OCI-M2 (cell line): ENCODE data around the gene FAM131B.

Experiments
- DNase-seq: peaks from one replicate; lab custom pipeline; 2025; ENCODE audit not compliant: unreplicated experiment; lab: John Stamatoyannopoulos, UW

Gene FAM131B

DNA sequence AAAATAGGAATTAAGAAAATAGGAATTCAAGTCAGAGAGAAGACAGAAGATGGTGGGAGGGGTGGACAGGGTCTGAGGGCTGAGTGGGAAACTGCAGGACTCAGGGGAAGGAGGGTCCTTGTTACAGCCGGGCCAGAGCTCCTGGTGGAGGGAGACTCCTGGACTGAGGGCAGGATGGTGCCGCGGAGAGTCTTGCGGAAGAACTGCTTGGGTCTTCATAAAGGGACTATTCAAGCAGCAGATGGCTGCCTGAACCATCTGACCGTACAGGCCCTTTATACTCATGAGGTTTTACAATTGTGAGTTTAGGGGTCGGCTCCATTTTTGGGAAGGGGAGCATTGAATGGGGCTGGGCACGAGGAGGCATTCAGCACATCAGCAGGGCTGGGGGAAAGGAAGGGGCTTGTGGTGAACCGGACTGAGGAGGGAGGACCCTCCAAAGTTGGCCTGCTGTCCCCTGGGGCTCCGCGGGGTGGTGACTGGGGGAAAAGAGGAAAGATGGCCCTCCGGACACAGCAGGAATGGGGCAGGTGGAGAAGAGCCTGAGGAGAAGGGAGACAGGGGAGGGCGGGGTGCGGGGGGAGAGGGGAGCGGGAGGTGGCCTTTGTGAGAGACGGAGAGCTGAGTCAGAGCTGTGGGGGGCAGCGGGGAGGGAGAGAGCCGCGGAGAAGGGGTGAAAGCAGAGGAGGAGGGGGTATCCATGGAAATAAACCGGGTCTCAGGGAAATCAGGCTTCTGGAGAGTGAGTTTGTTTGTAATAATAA is 1.5 kb downstream of the FAM131B start:
- DNase-seq: no peak

DNA sequence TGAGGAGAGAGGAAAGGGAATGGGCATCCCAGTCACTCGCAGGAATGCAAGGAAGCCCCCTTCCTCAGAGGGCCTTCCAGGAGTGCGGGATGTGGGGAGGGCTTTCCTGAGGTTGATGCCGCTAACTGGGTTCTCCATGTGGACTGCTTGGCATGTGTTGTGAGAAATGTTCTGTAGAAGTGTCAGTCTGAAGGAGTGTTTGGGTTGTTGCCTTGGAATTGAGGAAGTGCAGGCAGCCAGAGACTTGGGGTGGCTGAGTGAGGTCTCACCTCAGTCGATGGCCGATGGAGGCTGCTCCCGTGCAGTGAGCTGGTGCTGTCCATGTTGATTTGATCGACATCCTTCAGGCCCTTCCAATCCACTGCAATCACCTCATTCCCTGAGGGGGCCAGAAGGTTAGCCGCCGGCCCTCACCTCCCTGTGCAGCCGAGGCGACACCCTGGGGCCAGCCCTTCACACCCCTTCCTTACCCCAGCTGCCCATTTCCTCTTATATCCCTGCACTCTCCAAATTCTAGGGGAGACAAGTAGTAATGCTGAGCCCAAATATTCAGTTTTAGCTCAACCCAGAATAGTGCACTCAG is 2.7 kb downstream of the FAM131B start:
- no peak for DNase-seq

DNA sequence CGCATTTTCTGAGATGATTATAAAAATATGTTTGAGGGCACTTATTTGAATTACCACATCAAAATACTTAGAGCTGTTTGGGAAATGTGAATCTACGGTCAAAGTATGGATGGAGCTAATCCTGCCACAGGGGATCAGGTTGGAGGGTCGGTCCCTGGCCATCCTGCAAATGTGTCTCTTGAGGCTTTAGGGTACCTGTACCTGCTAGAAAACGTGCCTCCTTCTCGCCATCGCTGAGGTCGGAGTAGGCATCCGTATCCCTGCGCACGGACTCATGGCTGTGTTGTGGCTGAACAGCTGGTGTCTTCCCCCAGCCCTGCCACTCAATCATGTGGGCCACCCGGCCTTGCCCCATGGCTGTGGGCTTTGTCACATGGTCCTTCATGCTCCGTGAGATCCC is 3.9 kb downstream of the FAM131B start:
- no peak for DNase-seq

DNA sequence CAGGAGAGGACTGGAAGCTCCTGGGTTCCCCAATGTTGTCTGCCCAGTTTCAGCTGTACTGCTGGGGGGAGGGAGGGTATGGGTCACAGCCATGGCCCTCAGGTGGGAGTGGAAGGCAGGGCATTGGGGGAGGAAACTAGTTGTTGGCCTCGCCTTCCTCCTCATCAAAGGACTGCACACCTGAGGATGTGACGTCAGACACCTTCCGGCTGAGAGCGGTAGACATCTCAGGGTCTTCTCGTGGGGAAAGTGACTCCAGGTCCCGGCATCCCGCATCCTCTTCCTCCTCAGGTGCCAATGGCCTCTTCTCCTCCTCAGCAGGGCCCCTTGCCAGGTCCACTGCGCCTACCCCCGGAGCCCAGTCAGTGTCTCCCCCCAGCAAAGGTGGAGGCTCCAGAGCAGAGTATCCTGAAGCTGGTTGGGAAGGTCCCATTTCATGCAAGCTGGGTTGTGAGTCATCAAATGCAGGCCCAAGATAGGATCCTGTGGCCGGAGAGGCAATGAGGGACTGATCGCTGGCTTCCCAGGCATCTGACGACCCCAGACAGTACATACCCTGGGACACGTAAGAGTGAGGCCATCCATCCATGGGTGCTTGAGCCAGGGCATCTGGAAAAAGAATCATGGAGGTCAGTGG is 6.0 kb downstream of the FAM131B start:
- no peak for DNase-seq

DNA sequence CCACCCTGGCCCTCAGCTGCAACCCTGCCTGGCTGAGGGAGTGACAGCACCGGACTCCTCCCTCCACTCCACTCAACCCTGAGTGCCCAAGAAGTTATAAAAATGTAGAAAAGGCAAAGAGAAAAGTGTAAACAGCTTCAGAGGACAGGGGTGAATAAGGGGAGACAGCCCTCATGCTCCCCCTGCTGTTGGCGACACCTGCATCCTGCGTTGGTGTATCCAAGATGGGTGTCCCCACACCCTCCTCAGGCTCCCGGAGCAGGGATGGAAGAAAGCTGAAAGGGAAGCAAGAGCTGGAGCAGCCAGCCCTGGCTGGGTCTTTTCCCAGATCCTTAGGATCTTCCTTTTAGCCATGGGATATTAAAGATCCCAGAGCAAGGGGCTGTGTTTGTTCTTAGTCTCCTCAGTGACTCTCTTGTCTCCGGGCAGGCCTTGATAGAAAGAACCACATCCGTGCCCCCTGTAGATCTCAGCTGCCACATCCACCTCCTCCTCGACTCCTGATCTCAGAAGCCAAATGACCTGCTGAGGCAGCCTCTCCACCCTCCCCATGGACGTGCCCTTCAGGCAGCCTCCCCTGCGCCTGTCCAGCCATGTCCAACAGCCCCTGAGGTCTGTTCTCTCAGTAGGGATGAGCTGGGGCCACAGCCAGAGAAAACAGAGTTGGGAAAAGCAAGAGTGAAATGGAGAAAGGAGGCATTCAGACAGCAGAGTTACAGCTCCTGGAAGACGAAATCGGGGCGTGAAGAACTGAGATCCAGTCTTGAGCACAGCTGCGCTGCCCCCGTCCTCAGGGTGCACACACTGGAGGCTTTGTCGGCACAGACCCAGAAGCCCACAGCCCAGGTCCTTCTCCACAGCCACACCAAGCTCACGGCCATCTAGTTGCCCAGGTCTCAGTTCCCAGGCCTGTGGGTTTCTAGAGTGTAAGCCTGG is 6.8 kb downstream of the FAM131B start:
- DNase-seq: no peak

DNA sequence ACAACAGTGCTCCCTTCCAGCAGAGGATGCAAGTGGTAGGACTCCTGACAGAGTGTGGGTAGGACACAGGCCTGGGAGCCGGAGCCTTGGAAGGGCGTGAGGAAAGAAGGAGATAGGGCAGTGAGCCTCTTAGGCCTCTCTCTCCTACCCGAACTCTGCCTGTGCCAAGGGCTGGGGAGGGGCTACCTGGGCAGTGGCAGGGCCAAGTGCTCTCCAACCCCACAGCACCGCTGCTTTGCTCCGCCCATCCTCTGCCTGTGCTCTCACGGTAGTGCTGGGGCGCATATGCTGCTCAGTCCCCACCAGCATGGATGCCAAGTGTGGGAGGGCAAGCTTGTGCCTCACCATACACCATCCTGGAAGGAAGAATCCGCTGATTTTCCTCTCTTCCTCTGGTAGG is 7.5 kb downstream of the FAM131B start:
- no peak for DNase-seq

DNA sequence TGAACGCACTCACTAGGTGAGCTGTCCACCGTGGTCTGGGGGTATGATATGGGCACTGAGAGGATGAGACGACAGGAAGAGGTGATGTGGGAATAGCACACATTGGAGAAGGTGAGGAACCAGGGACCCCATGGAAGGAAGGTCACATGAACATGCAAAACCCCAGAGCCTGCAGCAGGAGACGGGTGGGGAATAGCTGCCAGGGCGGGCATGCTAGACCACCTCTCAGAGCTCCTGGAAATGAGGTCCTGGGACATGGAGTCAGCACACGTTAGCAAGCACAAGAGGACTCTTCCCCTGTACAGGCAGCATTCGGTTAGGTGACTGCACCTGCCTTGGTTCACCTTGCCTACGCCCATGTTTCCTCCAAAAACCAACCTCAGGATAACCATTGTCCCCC is 8.1 kb downstream of the FAM131B start:
- DNase-seq: no peak

DNA sequence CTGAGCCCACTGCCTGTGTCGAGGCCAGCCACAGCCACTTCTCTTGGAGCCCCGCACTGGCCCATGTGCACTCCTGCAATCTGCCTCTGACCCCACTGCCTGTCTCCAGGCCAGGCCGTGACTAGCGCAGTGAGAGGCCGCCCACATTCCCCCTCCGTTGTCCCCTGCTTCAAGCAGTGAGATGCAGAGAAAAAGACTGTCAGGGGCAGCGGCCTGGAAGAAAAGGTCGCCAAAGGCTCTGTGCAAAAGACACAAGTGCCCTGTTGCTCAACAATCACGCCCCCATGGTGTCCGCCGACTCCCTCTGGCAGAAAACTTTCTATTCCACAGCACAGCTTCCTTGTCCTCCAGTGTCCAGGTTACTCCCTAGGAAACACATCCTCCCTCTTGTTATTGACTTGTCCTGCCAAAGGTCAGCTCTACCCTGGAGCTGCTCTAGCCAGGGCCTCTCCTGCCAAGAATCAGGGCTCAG is 9.9 kb downstream of the FAM131B start:
- no peak for DNase-seq

DNA sequence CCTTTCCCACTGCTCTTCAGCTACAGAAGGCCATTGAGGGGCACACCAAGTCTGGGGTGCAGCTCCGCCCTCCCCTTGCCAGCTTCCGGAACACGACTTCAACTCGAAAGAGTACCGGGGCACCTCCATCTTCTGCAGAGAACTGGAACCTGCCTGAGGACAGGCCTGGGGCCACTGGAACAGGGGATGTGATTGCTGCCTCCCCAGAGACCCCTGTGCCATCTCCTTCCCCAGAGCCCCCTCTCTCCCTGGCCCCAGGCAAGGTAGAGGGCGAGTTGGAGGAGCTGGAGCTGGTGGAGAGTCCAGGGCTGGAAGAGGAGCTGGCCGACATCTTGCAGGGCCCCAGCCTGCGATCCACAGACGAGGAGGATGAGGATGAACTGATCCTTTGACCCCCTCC is 10.9 kb downstream of the FAM131B start:
- no peak for DNase-seq

DNA sequence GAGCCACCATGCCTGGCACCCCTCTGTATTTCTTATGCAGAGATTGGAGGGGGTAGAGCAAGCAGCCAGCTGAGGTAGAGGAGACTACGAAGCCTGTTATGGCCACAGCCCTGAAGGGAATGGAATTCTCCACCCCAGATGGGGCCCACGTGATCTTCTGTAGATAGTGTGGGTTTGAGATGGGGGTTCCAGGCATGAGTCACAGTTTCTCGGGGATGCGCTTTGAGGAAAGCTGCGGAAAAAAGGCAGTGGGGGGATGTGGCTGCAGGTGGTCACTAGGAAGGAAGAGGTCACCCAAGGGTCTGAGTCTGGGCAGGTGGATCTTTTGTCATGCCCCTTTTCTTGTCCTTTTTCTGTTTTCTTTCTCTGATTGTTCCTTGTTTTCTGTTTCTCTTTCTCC is 11.5 kb downstream of the FAM131B start:
- no peak for DNase-seq

DNA sequence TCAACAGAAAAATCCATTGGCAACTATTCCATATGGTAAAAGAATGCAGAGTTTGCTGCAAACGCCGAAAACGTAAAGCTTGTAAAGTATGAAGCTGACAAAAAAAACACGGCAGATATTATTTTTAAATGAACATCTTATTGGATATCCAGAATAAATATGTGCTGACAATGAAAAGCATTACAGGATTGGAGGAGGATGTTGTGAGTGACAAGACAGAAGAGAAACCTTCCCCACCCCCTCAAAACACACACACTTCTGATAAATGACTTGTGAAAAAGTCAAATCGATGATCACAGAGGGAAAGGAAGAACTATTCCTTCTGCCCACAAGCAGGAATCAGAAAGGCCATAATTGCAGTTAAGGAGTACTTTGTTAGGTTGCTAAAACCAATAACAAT is 14.6 kb downstream of the FAM131B start:
- no peak for DNase-seq

DNA sequence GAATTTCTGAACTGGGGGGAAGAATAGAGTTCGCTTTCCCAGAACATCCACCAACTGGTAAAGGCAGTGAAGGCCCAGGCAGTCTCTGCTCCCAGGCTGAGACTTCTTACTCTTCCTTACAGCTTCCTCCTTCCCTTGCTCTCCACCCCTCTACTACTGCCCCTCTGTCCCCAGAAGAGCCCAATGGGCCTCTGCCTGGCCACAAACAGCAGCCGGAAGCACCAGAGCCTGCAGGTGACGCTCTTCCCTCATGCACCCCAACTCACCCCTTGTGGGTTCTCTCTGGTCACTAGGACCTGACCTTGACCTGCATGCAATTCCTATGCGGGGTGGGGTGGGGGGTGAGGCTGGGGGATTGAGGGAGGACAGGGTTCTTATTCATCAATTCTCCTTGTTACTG is 16.5 kb downstream of the FAM131B start:
- DNase-seq: no peak

DNA sequence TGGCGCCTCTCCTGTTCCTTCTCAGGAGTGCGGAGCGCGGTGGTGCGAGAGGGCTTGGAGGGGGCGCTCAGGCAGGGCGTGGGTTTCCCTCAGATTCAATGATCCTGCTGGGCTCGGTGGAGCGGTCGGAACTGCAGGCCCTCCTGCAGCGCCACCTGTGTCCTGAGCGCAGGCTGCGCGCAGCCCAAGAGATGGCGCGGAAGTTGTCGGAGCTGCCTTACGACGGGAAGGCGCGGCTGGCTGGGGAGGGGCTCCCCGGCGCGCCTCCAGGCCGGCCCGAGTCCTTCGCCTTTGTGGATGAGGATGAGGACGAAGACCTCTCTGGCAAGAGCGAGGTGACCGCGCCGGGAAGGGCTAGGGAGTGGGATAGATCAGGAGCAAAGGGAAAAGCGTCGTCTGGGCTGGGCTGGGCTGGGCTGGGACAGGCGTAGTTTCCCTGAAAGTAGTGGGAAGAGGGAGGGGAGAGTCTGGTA is 17.0 kb downstream of the FAM131B start:
- DNase-seq: no peak

DNA sequence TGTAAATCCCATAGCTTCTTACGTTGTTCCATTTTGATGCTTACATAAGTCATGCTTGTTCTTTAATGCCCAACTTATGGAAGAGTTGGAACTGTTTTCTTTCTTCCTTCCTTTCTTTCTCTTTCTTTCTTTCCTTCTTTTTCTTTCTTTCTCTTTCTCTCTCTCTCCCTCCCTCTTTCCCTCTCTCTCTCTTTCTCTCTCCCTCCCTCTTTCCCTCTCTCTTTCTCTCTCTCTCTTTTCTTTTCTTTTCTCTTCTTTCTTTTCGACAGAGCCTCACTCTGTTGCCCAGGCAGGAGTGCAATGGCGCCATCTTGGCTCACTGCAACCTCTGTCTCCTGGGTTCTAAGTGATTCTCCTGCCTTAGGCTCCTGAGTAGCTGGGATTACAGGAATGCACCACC is 18.9 kb downstream of the FAM131B start:
- DNase-seq: no peak

DNA sequence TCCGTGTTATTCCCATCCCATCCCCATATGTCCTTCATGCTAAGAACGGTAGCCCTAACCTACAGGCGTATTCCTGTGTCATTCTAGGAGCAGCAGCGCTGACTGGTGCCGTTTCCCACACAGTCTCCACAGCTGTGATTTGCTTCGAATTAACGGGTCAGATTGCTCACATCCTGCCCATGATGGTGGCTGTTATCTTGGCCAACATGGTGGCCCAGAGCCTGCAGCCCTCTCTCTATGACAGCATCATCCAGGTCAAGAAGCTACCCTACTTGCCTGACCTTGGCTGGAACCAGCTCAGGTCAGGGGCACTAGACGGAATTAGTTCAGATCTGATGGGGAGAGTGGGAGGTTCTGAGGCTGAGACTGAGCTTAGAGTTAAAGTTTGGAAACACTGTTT is 20.7 kb downstream of the FAM131B start:
- DNase-seq: no peak

DNA sequence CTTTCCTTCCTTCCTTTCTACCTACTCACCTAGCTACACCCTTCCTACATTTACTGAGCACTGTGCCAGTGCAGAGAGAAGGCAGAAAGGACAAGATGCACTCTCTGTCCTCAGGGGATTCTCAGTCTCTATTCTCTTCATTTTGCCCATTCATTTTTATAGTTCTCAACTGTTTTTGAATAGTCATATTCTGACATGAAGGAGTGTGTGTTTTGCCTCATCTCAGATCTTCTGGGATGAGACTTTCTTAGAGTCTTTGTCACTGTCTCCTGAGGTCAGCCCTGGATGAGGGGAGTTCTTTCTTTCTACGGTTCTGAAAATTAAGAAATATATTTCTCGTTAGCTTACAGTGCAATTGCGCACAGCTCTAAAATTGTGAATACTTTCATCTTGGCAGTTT is 25.3 kb downstream of the FAM131B start:
- no peak for DNase-seq

DNA sequence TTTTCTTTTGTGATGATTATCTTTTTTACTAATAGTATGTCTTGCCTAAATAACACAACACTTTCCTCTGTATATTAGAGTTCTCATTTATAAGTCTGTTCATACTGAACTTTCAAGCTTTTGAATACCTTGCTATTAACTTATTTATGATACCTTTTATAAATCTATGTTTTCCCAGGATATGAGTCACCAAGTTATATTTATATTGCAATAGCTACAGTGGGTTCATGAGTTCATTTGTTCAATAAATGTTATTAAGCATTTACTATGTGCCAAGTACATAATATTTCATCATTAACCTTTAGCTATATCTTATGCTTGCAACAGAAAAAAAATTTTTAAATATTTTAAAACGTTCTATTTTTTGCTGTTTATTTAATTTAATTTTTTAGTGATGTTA is 28.3 kb downstream of the FAM131B start:
- no peak for DNase-seq

DNA sequence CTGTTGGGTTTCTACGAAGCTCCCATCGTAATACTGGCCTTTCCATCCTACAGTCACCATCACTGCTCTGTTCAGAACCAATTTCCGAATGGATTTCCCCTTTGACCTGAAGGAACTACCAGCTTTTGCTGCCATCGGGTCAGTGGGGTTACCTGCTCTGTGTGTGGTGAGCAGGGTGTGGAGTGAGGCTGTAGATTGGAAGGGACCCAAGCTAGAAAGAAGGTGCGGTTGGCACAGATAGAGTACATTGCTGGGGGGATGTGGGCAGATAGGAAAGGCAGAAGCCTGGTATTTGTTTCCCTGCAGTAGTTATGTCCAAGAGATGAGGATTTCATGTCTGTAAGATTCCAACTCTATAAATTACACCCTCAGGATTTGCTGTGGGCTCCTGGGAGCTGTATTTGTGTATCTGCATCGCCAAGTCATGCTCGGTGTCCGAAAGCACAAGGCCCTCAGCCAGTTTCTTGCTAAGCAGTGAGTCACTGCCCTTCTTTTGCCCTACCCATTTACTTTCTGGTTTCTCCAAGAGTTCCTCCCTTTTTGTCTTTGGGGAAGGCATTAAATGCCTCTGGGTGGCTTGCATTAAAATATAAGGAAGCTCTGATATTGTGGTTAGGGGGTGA is 31.2 kb downstream of the FAM131B start:
- no peak for DNase-seq

DNA sequence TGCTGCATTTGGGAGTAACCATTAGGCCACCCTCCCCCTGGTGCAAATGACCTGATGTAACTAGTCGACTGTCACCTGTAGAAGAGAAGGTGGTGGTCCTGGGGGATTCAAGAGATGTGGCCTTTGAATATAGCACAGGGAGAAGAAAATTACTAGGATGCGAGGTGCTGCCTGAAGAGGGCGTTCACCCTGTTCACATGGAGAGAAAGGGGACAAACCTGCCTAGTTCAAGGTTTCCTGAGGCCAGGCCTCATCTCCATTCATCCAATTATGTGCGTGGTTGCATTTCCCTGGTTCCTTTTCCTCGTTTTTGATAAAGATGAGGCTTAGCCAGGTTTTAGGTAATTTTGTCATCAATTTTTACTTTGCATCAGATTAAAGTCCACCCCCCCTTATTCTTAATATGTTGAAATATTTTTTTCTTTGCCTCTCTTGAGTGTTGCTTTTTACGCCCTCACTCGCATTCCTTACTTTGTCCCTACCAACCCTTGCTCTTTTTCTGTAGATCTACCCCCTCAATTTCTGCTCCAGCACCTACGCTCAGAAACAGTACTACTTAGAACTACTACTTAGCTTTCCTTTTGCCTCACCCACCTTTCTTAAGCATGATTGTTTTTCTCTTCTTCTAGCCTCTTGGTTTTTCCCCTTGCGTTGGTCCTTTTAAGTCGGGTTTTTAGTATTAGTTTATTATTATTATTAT is 32.9 kb downstream of the FAM131B start:
- DNase-seq: no peak

DNA sequence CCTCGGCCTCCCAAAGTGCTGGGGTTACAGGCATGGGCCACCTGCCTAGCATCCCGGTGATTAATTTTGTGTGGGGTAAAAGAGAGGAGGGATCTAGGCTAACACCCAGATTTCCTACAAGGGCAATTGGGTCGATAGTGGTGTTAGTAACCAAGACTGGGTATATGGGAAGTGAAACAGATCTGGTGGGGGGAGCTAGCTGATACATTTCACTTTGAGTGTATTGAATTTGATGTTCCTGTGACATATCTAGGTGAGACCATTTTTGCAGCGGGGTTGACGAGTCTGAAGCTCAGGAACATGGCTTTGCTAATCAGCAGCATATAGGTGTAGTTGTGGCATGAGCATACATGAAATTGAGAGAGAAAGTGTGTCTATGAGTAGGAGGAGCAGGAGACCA is 34.6 kb downstream of the FAM131B start:
- DNase-seq: no peak
